ENCODE results near the gene PPP1R8. TPM values are rescaled to one million over a fixed set of nuclear protein-coding genes. Genes with fewer than 3 reads are reported as not detected.

PPP1R8 gene
- polyA plus RNA-seq (2013, experiment 1 of 2): 50.8 TPM
- polyA plus RNA-seq (2013, experiment 2 of 2): 49.6 TPM

- DNase-seq: peak; percentile 99
- no peak within 1 kb of the TSS for H2BK120ac ChIP-seq (ENCODE audit: low read depth, low read length)
- peak within 1 kb of the TSS; percentile 83 for H4K8ac ChIP-seq (ENCODE audit: low read depth, low read length)
- H3K79me1 ChIP-seq (ENCODE audit: low read length): peaks cover 12% of the 10 kb centered on the region
- no peaks in the 10 kb centered on the region for H3K27me3 ChIP-seq (ENCODE audit: insufficient read depth, low read length, poor library complexity)
- peak within 1 kb of the TSS; percentile 96 for H3K9ac ChIP-seq (ENCODE audit: low read length)
- no peak within 1 kb of the TSS for H2BK5ac ChIP-seq (ENCODE audit: low read length)
- H3K4me2 ChIP-seq (ENCODE audit: low read length): peak within 1 kb of the TSS; percentile 39
- H3K4me3 ChIP-seq (ENCODE audit: low read length): peak within 1 kb of the TSS; percentile 95
- no CpG with 5 or more reads among the region's 60 CpGs for WGBS (ENCODE audit: extremely low coverage, insufficient coverage, low lambda C conversion rate)
- no peak within 1 kb of the TSS for H2BK15ac ChIP-seq (replicated peaks; ENCODE audit: low read depth)
- H3K23ac ChIP-seq (ENCODE audit: low read length): peak within 1 kb of the TSS; percentile 73
- H3K79me2 ChIP-seq (ENCODE audit: control insufficient read depth, insufficient read depth, low read length): peaks cover 29% of the 10 kb centered on the region
- peaks cover 8% of the 10 kb centered on the region for H3K4me1 ChIP-seq (ENCODE audit: control insufficient read depth, low read depth, low read length)
- peak within 1 kb of the TSS; percentile 99 for H3K56ac ChIP-seq (ENCODE audit: low read length)
- peak within 1 kb of the TSS; percentile 81 for H3K18ac ChIP-seq (ENCODE audit: low read length)
- no peaks in the 10 kb centered on the region for H3K36me3 ChIP-seq (ENCODE audit: control insufficient read depth, insufficient read depth, low read length)
- H4K5ac ChIP-seq (ENCODE audit: low read length): no peak within 1 kb of the TSS
- H2AK5ac ChIP-seq (ENCODE audit: low read length): no peak within 1 kb of the TSS
- peak within 1 kb of the TSS; percentile 55 for H3K27ac ChIP-seq (ENCODE audit: low read depth, low read length)
- peak within 1 kb of the TSS; percentile 98 for H3K4ac ChIP-seq (ENCODE audit: low read depth, low read length)
Measured at GRCh38 chr1:27830621-27831440, at the start of gene PPP1R8. Gene PPP1R8 (plus strand): TSS chr1:27830782. CDS start chr1:27830836, 54 bp downstream.

- H2BK120ac ChIP-seq (ENCODE audit: low read depth, low read length): no peak overlapping the region
- H3K56ac ChIP-seq (ENCODE audit: low read length): no peak overlapping the region
- H3K36me3 ChIP-seq (ENCODE audit: control insufficient read depth, insufficient read depth, low read length): no peaks in the 10 kb centered on the region
- no peak overlapping the region for H3K18ac ChIP-seq (ENCODE audit: low read length)
- H3K4me2 ChIP-seq (ENCODE audit: low read length): no peak overlapping the region
- no peak overlapping the region for H4K5ac ChIP-seq (ENCODE audit: low read length)
- H3K23ac ChIP-seq (ENCODE audit: low read length): no peak overlapping the region
- no peaks in the 10 kb centered on the region for H3K79me1 ChIP-seq (ENCODE audit: low read length)
- H2BK5ac ChIP-seq (ENCODE audit: low read length): no peak overlapping the region
- H4K8ac ChIP-seq (ENCODE audit: low read depth, low read length): no peak overlapping the region
- WGBS (ENCODE audit: extremely low coverage, insufficient coverage, low lambda C conversion rate): no CpG with 5 or more reads among the region's 3 CpGs
- DNase-seq: no peak
- H3K9ac ChIP-seq (ENCODE audit: low read length): no peak overlapping the region
- no peak overlapping the region for H2AK5ac ChIP-seq (ENCODE audit: low read length)
- no peaks in the 10 kb centered on the region for H3K79me2 ChIP-seq (ENCODE audit: control insufficient read depth, insufficient read depth, low read length)
- H3K4me3 ChIP-seq (ENCODE audit: low read length): no peak overlapping the region
- no peak overlapping the region for H3K27ac ChIP-seq (ENCODE audit: low read depth, low read length)
- H3K4me1 ChIP-seq (ENCODE audit: control insufficient read depth, low read depth, low read length): no peaks in the 10 kb centered on the region
- no peak overlapping the region for H2BK15ac ChIP-seq (replicated peaks; ENCODE audit: low read depth)
- no peak overlapping the region for H3K4ac ChIP-seq (ENCODE audit: low read depth, low read length)
- H3K27me3 ChIP-seq (ENCODE audit: insufficient read depth, low read length, poor library complexity): no peaks in the 10 kb centered on the region
Measured at GRCh38 chr1:27782950-27783349, 47.6 kb upstream of the PPP1R8 start.

DNA sequence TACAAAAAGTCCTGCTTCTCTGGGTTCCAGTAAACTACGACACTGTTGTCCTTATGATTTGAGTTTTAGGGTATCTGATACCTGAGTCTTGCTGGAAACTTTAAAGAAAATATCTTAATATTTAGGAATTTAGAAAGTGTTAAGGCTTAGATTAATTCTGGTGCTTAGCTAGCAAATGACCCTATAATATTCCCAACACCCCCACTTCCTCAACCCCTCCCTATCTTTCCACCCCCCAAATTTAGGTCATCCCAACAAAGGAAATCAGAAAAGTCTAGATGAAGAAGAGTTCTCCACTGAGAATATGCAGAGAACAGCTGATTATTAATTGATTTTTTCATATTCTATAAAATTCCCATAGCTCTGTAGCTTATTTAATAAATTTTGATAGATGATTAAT is 45.9 kb upstream of the PPP1R8 start:
- H3K79me1 ChIP-seq (ENCODE audit: low read length): no peaks in the 10 kb centered on the region
- no peak overlapping the region for H2BK5ac ChIP-seq (ENCODE audit: low read length)
- H3K9ac ChIP-seq (ENCODE audit: low read length): no peak overlapping the region
- no peak overlapping the region for H3K4ac ChIP-seq (ENCODE audit: low read depth, low read length)
- no peak overlapping the region for H4K8ac ChIP-seq (ENCODE audit: low read depth, low read length)
- H2BK120ac ChIP-seq (ENCODE audit: low read depth, low read length): no peak overlapping the region
- no peak overlapping the region for H3K4me2 ChIP-seq (ENCODE audit: low read length)
- H2BK15ac ChIP-seq (replicated peaks; ENCODE audit: low read depth): no peak overlapping the region
- no peaks in the 10 kb centered on the region for H3K36me3 ChIP-seq (ENCODE audit: control insufficient read depth, insufficient read depth, low read length)
- DNase-seq: no peak
- no CpG with 5 or more reads among the region's 1 CpG for WGBS (ENCODE audit: extremely low coverage, insufficient coverage, low lambda C conversion rate)
- H4K5ac ChIP-seq (ENCODE audit: low read length): no peak overlapping the region
- no peak overlapping the region for H3K4me3 ChIP-seq (ENCODE audit: low read length)
- H3K23ac ChIP-seq (ENCODE audit: low read length): no peak overlapping the region
- H3K79me2 ChIP-seq (ENCODE audit: control insufficient read depth, insufficient read depth, low read length): no peaks in the 10 kb centered on the region
- H3K4me1 ChIP-seq (ENCODE audit: control insufficient read depth, low read depth, low read length): no peaks in the 10 kb centered on the region
- no peak overlapping the region for H2AK5ac ChIP-seq (ENCODE audit: low read length)
- no peak overlapping the region for H3K18ac ChIP-seq (ENCODE audit: low read length)
- no peaks in the 10 kb centered on the region for H3K27me3 ChIP-seq (ENCODE audit: insufficient read depth, low read length, poor library complexity)
- H3K27ac ChIP-seq (ENCODE audit: low read depth, low read length): no peak overlapping the region
- no peak overlapping the region for H3K56ac ChIP-seq (ENCODE audit: low read length)

- H2BK5ac ChIP-seq (ENCODE audit: low read length): no peak overlapping the region
- H3K79me2 ChIP-seq (ENCODE audit: control insufficient read depth, insufficient read depth, low read length): no peaks in the 10 kb centered on the region
- H3K18ac ChIP-seq (ENCODE audit: low read length): no peak overlapping the region
- no peaks in the 10 kb centered on the region for H3K4me1 ChIP-seq (ENCODE audit: control insufficient read depth, low read depth, low read length)
- no peak overlapping the region for H3K4me2 ChIP-seq (ENCODE audit: low read length)
- no peak overlapping the region for H3K4me3 ChIP-seq (ENCODE audit: low read length)
- no peaks in the 10 kb centered on the region for H3K79me1 ChIP-seq (ENCODE audit: low read length)
- no peaks in the 10 kb centered on the region for H3K27me3 ChIP-seq (ENCODE audit: insufficient read depth, low read length, poor library complexity)
- no peaks in the 10 kb centered on the region for H3K36me3 ChIP-seq (ENCODE audit: control insufficient read depth, insufficient read depth, low read length)
- no peak overlapping the region for H3K4ac ChIP-seq (ENCODE audit: low read depth, low read length)
- no peak overlapping the region for H2AK5ac ChIP-seq (ENCODE audit: low read length)
- no peak overlapping the region for H4K8ac ChIP-seq (ENCODE audit: low read depth, low read length)
- no peak overlapping the region for H3K9ac ChIP-seq (ENCODE audit: low read length)
- H3K27ac ChIP-seq (ENCODE audit: low read depth, low read length): no peak overlapping the region
- H3K56ac ChIP-seq (ENCODE audit: low read length): no peak overlapping the region
- peak; percentile 71 for DNase-seq
- H2BK15ac ChIP-seq (replicated peaks; ENCODE audit: low read depth): no peak overlapping the region
- H4K5ac ChIP-seq (ENCODE audit: low read length): no peak overlapping the region
- no peak overlapping the region for H2BK120ac ChIP-seq (ENCODE audit: low read depth, low read length)
- H3K23ac ChIP-seq (ENCODE audit: low read length): no peak overlapping the region
Measured at GRCh38 chr1:27785781-27786455, 44.7 kb upstream of the PPP1R8 start.

DNA sequence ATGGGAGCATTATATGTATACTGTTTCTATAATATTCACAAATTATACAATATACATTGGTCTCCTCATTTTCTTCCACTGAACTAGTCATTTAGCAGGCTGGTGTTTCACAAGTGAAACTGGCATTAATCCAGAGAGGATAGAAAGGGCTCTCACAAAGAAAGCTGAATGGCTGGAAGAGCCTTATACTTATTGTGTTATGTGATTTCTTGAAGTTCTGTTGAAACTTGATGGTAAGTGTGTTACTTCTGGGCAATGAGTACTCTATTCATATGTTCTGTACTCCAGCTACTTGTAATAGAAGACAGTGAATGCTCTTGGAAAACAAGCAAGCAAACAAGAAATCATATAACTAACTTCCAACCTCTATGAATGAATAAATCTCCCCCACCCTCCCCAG is 42.7 kb upstream of the PPP1R8 start:
- H3K23ac ChIP-seq (ENCODE audit: low read length): no peak overlapping the region
- H3K36me3 ChIP-seq (ENCODE audit: control insufficient read depth, insufficient read depth, low read length): no peaks in the 10 kb centered on the region
- no peak overlapping the region for H3K4me3 ChIP-seq (ENCODE audit: low read length)
- H3K27me3 ChIP-seq (ENCODE audit: insufficient read depth, low read length, poor library complexity): no peaks in the 10 kb centered on the region
- no peak overlapping the region for H4K5ac ChIP-seq (ENCODE audit: low read length)
- no peak overlapping the region for H4K8ac ChIP-seq (ENCODE audit: low read depth, low read length)
- H2BK120ac ChIP-seq (ENCODE audit: low read depth, low read length): no peak overlapping the region
- H3K79me1 ChIP-seq (ENCODE audit: low read length): no peaks in the 10 kb centered on the region
- H3K4me1 ChIP-seq (ENCODE audit: control insufficient read depth, low read depth, low read length): no peaks in the 10 kb centered on the region
- H2BK15ac ChIP-seq (replicated peaks; ENCODE audit: low read depth): no peak overlapping the region
- no peak overlapping the region for H3K27ac ChIP-seq (ENCODE audit: low read depth, low read length)
- H3K4me2 ChIP-seq (ENCODE audit: low read length): no peak overlapping the region
- H3K4ac ChIP-seq (ENCODE audit: low read depth, low read length): no peak overlapping the region
- no peak overlapping the region for H2AK5ac ChIP-seq (ENCODE audit: low read length)
- no peak overlapping the region for H2BK5ac ChIP-seq (ENCODE audit: low read length)
- no peak for DNase-seq
- no peaks in the 10 kb centered on the region for H3K79me2 ChIP-seq (ENCODE audit: control insufficient read depth, insufficient read depth, low read length)
- no peak overlapping the region for H3K18ac ChIP-seq (ENCODE audit: low read length)
- no peak overlapping the region for H3K9ac ChIP-seq (ENCODE audit: low read length)
- no peak overlapping the region for H3K56ac ChIP-seq (ENCODE audit: low read length)

Measured in mesendoderm (in vitro differentiated cells).